GM19238 (cell line): ENCODE data around the gene COL26A1.
"Not testable (repeated sequence)": the region's sequence is repeated elsewhere in the genome, so short reads cannot be mapped to it uniquely, and the experiment has no call there.

ENCODE experiments used
- DNase-seq: peaks from one replicate; pipeline ENCODE4 v3.0.0; 2011; ENCODE audit warnings: low spot score; ENCODE audit not compliant: insufficient read length

The COL26A1 gene

DNA sequence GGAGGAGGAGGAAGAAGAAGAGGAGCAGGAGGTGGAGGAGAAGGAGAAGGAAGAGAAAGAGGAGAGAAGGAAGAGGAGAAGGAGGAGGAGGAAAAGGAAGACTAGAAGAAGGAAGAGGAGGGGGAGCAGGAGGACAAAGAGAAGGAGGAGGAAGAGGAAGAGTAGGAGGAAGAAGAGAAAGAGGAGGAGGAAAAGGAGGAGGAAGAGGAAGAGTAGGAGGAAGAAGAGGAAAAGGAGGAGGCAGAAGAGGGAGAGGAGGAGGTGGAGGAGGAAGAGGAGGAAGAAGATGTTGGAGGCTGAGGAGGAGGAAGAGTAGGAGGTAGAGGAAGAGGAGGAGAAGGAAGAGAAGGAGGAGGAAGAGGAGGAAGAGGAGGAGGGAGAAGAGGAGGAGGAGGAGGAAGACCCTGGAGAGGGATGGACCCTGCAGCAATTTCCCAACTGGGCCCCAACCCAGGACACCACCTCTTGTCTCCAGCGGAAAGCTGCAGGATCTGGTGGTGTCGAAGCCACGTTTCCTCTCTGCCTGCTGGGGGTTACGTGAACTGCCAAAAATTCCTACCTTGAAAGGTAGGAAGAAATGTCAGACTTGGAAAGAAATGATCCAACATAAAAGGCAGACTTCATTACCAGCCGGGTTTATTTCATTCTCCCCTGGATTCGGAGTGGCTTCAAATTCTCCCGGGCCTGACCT is 38.9 kb downstream of the COL26A1 start:
- DNase-seq, result no peak

DNA sequence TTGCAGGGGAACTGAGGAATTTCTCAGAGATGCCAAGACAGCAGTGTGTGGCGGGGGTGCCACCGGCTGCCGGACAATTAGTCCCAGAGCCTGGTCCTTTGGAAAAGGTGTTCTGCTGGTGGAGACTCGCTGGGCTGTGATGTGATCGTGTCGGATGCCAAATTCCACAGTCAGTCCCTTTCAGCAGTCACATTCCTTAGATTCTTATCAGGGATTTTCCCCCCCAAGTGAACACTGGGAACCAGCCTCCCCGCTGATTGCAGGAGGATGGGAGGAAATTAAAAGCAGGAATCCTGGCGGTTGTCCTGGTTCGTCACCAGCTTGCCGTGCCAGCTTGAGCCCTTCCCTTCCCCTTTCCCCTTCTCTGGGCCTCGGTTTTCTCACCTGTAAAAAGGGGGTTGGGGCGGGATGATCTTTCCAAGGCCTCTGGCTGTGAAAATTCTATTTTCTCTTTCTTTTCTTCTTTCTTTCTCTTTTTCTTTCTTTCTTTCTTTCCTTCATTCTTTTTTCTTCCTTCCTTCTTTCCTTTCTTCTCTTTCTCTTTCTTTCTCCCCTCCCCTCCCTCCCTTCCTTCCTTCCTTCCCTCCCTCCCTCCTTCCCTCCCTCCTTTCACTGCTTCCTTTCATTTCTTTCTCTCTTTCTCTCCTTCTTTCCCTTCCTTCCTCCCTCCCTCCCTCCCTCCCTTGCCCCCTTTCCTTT is 39.6 kb downstream of the COL26A1 start:
- no peak for DNase-seq

GRCh38 chr7:101402835-101403234 is 40.2 kb downstream of the COL26A1 start:
- no peak for DNase-seq

GRCh38 chr7:101405474-101406067 is 42.9 kb downstream of the COL26A1 start:
- DNase-seq, result no peak

DNA sequence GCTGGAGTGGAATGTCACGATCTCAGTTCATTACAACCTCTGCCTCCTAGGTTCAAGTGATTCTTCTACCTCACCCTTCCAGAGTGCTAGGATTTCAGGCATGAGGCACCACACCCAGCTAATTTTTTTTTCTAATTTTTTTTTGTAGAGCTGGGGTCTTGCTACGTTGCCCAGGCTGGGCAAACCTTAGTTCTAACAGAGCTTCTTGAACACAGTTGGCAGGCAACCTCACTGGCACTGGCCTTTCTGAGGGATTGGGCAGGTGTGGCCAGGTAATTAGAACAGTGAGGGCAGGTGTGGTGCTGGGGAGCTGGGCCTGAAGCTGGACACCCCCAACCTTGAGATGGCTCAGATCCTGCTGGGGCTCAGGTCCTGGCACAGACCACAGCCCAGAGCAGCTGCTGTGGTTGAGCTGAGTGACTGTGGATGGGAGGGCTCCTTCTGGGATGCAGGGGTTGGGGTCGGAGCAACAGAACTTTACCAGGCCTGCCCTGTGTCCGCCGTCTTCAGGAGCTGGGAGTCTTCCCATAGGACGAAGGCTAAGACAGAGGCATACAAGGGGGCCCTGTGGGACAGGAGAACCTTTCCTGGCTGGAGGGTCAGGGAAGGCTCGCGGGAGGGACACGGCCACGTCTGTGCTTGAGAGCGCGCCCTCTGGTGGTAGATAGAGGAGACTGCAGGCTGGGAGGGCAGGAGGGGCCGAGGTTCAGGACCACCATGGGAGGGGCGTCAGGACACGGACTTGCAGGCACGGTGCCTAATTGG is 48.2 kb downstream of the COL26A1 start:
- DNase-seq, result no peak

- DNase-seq, result no peak
Measured at GRCh38 chr7:101411508-101411874, 48.8 kb downstream of the COL26A1 start.

GRCh38 chr7:101412976-101413375 is 50.3 kb downstream of the COL26A1 start:
- DNase-seq, result no peak

DNA sequence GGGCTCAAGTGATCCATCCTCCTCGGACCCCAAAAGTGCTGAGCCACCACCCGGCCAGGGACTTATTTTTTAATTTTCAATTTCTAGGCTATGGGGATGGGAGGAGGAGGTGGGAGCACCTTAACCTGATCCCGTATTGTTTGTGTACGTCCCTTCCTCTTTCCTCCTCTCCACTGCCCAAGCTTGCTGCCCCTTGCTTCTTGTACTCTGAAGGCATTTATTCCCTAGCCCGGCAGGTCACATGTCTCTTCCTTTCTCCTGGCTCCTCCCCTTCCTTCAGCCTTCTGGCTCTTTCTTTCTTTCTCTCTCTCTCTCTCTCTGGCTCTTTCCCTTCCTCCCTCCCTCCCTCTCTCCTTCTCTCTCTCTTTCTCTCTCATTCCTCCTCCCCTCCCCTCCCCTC is 56.0 kb downstream of the COL26A1 start:
- DNase-seq, result no peak

DNA sequence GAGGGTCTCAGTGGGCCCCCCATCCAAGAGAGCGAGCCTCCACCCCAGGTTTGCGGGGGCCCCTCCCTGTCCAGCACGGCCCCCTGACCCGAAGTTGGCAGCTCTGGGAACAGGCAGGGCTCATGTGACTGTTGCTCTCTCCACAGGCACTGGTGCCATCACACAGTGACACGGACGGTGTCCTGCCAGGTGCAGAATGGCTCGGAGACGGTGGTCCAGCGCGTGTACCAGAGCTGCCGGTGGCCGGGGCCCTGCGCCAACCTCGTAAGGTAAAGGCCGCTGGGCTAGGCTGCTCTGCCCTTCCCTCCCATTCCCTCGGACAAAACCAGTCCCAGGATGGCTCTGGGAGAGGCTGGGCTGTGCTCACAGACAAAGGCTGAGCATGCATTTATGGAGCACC is 57.2 kb downstream of the COL26A1 start:
- no peak for DNase-seq

GRCh38 chr7:101420436-101420835 is 57.8 kb downstream of the COL26A1 start:
- no peak for DNase-seq

- no peak for DNase-seq
Measured at GRCh38 chr7:101422356-101423195, 59.9 kb downstream of the COL26A1 start.

GRCh38 chr7:101426303-101427011 is 63.8 kb downstream of the COL26A1 start:
- no peak for DNase-seq

GRCh38 chr7:101428093-101428866 is 65.6 kb downstream of the COL26A1 start:
- no peak for DNase-seq

DNA sequence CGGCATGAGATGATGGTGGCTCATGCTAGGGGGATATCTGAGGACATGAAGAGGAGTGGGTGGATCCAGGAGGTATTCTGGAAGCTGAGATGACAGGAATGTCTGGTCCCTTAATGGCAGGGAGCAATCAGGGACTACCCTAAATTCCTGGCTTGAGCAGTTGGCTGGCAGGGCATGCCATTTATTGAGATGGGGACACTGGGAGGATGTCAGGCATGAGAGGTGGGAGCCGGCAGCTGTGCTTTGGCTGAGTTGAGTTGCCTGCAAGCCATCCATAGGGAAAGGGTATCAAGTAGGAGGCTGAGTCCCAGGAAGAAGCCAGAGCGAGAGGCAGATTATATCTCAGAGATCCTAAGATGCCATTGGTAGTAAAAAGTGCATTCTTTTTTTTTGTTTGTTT is 69.6 kb downstream of the COL26A1 start:
- DNase-seq, result no peak

DNA sequence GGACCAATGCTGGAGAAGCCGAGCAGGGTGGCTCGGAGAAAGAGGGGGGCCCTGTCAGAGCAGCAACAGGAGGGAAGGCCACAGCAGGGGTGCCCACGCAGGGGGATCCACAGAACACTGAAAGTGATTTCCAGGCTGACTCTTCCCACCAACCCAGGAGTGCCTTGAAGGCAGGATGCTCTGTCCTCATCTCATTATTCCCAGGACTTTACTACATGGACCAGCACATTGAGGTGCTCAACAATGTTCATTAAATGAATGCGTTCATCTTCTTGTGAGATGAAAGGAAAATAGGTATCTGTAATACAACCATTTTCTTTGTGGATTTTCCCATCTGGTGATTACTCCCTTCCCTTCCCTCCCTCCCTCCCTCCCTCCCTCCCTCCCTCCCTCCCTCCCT is 71.0 kb downstream of the COL26A1 start:
- no peak for DNase-seq

DNA sequence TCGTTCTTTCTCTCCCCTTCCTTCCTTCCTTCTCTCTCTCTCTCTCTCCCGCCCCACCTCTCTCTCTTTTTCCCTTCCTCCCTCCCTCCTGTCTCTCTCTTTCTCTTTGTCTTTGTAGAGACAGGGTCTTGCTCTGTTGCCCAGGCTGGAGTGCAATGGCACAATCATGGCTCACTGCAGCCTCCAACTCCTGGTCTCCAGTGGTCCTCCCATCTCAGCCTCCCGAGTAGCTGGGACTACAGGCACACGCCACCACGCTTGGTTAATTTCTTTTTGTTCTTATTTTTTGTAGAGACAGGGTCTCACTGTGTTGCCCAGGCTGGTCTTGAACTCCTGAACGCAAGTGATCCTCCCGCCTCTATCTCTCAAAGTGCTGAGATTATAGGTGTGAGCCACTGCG is 71.5 kb downstream of the COL26A1 start:
- not testable (repeated sequence) for DNase-seq

- no peak for DNase-seq
Measured at GRCh38 chr7:101435461-101436220, 73.0 kb downstream of the COL26A1 start.

DNA sequence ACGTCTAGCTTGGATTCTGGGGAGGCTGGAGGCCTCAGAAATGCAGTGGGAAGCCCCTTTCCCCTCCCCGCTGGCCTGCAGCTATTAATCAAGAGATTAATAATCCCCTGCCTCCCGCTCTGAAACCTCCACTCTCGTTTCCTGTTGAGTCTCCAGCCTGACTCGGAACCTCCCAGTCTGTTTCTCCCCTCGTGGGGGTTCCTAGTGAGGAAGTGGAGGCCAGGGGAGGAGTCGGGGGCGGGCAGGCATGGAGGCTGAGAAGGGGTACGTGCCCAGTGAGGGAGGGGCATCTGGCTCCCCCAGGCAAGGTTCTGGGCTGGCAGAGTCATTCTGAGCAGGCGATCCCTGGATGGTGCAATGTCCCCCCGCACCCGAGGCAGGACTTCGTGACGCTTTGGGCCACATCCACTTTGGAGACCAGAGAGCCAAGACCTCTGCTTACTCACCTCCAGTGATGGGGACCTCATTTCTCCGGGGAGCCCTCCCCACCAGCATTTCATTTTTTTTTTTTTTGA is 73.6 kb downstream of the COL26A1 start:
- no peak for DNase-seq
